Vagina (tissue), 2 donors: ENCODE results near the gene RIC8B.

ENCODE experiments used
- POLR2A ChIP-seq, 2 donors: fragments of 450-650 bp; IDR thresholded peaks; one replicate each; pipeline ENCODE4 v1.6.1; 2017; ENCODE audit warnings: antibody characterized with exemption in 2 of 2, mild to moderate bottlenecking in 2 of 2, moderate library complexity in 2 of 2
- POLR2AphosphoS5 ChIP-seq, 2 donors: sonication (generic); formaldehyde crosslinking; IDR thresholded peaks; one replicate each; pipeline ENCODE4 v1.9.0; 2017; ENCODE audit warnings: antibody characterized with exemption in 2 of 2, mild to moderate bottlenecking in 2 of 2, low read depth in 1 of 2; ENCODE audit not compliant: insufficient read depth in 1 of 2
- TF ChIP-seq, protein P1 (sequence below), 3 experiments: fragments of 450-650 bp in 2 of 3; fragments of 200-600 bp in 1 of 3; sonication (generic) in 1 of 3; IDR thresholded peaks; one replicate each; pipeline ENCODE4 v1.5.1; 2017 to 2019; ENCODE audit warnings: antibody characterized with exemption in 3 of 3, mild to moderate bottlenecking in 2 of 3, moderate library complexity in 2 of 3

DNA sequence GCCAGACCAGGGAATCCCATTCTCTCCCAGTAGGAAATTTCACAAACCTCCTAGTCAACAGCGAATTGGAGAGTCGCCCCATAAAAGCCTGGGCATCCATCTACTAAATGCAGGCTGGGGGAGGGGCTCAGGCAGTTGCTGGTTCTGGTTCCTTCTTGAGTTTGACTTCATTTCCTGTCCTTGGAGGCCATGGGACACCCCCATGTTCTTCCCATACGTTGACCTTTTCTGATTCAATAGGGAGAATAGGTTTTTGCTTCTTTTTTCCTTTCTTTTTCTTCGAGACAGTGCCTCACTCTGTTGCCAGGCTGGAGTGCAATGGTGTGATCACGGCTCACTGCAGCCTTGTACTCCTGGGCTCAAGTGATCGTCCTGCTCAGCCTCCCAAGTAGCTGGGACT lies 137.1 kb downstream of the RIC8B start:
- TF ChIP-seq POLR2A (IDR thresholded peaks at IDR 0.05) (no peak), POLR2AphosphoS5 (IDR thresholded peaks at IDR 0.05; ENCODE audit: insufficient read depth in 1 of 2, low read depth in 1 of 2) (no peak)
- TF ChIP-seq, protein P1, sequence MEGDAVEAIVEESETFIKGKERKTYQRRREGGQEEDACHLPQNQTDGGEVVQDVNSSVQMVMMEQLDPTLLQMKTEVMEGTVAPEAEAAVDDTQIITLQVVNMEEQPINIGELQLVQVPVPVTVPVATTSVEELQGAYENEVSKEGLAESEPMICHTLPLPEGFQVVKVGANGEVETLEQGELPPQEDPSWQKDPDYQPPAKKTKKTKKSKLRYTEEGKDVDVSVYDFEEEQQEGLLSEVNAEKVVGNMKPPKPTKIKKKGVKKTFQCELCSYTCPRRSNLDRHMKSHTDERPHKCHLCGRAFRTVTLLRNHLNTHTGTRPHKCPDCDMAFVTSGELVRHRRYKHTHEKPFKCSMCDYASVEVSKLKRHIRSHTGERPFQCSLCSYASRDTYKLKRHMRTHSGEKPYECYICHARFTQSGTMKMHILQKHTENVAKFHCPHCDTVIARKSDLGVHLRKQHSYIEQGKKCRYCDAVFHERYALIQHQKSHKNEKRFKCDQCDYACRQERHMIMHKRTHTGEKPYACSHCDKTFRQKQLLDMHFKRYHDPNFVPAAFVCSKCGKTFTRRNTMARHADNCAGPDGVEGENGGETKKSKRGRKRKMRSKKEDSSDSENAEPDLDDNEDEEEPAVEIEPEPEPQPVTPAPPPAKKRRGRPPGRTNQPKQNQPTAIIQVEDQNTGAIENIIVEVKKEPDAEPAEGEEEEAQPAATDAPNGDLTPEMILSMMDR (IDR thresholded peaks at IDR 0.05): no peak
